GM12875 (cell line): ENCODE results near the gene SGCD.

Experiments
- H3K4me3 ChIP-seq: one replicate; pipeline ENCODE4 v1.5.1; 2011; ENCODE audit warnings: low read depth, low read length, control low read depth
- CTCF ChIP-seq: IDR thresholded peaks from 2 replicates; pipeline ENCODE4 v1.5.1; 2011; ENCODE audit warnings: low read depth, mild to moderate bottlenecking, control low read depth, inconsistent platforms, low read length, moderate library complexity, borderline replicate concordance; ENCODE audit not compliant: insufficient read depth

SGCD gene

GRCh38 chr5:156762771-156763170 is 435.8 kb downstream of the SGCD start:
- no peak overlapping the region for H3K4me3 ChIP-seq
- TF ChIP-seq CTCF, result no peak

- no peak for TF ChIP-seq CTCF
- H3K4me3 ChIP-seq, result no peak overlapping the region
Observed at GRCh38 chr5:156764176-156764971, 437.4 kb downstream of the SGCD start.

DNA sequence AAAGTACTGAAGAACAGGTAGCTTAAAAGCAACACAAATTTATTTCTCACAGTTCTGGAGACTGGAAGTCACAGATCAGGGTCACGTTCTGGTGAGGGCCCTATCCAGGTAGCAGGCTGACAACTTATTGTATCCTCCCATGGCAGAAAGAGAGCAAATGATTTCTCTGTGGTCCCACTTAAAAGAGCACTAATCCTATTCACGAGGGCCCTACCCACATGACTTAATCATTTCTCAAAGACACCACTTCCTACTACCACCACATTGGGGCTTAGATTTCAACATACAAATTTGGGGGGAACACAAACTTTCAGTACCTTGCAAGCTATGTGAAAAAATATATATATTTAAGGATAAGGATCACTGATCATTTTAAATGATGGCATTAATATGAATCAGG is 447.3 kb downstream of the SGCD start:
- no peak for TF ChIP-seq CTCF
- no peak overlapping the region for H3K4me3 ChIP-seq

GRCh38 chr5:156778139-156778706 is 451.3 kb downstream of the SGCD start:
- no peak overlapping the region for H3K4me3 ChIP-seq
- no peak for TF ChIP-seq CTCF

DNA sequence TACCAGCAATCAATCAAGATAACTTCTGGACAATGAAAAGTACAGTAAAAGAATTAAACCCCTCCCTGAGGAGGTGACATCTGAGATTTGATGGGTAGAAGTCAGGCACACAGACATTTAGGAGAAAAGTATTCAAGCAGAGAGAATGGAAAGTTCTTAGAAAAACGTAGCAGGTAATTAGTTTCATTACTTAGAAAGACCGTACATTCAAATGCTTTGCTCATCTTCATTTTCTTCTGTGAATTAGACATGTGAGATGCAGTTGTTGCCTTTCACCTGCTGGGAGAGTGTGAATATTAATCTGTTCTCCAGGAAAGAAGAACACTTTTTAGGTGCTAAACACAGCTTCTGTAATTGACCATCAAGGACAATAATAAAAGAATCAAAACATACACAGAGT is 451.8 kb downstream of the SGCD start:
- no peak for TF ChIP-seq CTCF
- H3K4me3 ChIP-seq, result no peak overlapping the region

DNA sequence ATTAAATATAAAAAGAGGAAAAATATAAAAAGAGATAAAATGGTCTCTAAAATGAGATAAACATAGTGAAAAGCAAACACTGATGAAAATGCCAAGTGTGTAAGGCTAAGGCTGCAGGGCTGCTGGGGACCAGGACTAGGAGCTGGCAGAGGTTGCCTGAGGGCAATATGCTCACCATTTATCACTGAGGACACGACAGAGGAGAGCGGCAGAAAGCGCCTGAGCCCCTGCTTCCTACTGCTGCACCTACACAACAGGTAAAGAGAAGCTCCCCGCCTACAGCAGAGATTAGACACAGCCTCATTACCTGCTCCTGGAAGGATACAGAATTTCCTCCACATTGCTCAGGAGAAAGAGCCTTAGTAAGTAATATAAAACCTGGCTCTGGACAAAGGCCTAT is 452.5 kb downstream of the SGCD start:
- TF ChIP-seq CTCF, result no peak
- no peak overlapping the region for H3K4me3 ChIP-seq

- no peak for TF ChIP-seq CTCF
- no peak overlapping the region for H3K4me3 ChIP-seq
Observed at GRCh38 chr5:156783092-156783491, 456.1 kb downstream of the SGCD start.
